K562 (cell line): Measurements from ENCODE around the gene PDGFD.

Experiments
- ZNF212 ChIP-seq: fragments of 450-650 bp; formaldehyde crosslinking; IDR thresholded peaks from 2 replicates; pipeline ENCODE4 v1.4.0; 2020; ENCODE audit warnings: mild to moderate bottlenecking
- ZNF274 ChIP-seq: IDR thresholded peaks from 2 replicates; pipeline ENCODE4 v1.6.1; 2011; ENCODE audit warnings: low read depth, mild to moderate bottlenecking, low read length, moderate library complexity, borderline replicate concordance

DNA sequence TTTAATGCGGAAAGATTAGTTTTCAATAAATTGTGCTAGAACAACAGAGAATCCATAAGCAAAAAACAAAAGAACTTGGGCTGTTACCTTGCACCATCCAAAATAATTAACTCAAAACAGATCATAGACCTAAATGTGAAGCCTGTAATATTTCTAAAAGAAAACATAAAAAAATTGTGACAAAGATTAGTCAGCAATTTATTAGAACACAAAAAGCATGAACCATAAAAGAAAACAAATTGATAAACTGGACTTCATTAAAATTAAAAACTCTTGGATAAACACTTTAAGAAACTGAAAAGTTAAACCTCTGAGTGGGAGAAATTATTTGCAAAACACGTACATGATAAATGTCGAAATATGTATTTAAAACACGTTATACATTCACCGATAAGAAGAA is 106.0 kb downstream of the PDGFD start:
- TF ChIP-seq ZNF274 (no peak), ZNF212 (no peak)
